HG02642 (cell line): ENCODE data around the gene AHR.
"Not testable (repeated sequence)": the region's sequence is repeated elsewhere in the genome, so short reads cannot be mapped to it uniquely, and the experiment has no call there.

Experiments used
- ATAC-seq: cut with Tn5 transposase; IDR thresholded peaks from one replicate; pipeline ENCODE4 v1.9.1; 2021; ENCODE audit warnings: mild to moderate bottlenecking; ENCODE audit not compliant: unreplicated experiment, poor library complexity

AHR gene

DNA sequence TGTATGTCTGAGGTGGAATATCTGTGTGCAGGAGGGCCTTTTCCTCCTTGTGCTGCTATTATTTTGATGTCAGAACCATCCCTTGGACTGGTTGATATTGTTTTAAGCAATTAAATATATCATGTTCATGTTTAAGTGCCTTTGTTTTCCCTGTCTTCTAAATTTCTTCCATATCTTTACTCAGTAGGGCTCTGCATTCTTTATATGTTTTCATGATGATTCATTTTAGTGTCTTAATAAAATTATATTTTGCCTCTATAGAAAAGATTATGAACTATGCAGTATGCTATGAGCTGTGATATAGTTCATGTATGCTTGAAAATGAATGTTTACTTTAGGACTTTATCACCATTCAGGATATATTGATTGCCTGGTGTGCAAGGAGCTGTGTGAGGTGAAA, 34.8 kb downstream of the AHR start:
- no peak for ATAC-seq

DNA sequence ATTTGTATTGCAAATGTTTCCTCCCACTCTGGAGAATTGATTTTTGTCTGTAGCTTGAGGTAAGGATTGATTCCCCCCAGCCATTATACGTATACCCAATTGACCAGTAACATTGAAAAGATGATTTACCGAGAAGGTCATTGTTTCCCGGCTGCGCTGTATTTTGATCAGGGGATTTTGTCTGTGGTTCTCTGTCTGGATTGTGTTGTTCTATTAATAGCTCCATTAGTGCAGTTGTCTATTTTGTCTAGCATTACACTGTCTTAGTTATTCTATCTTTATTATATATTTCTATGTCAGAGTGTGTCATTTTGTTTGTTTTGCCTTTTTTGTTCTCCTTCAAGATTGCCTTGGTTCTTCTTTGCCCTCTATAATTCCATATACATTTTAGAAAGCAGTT, 37.7 kb downstream of the AHR start:
- no peak for ATAC-seq

DNA sequence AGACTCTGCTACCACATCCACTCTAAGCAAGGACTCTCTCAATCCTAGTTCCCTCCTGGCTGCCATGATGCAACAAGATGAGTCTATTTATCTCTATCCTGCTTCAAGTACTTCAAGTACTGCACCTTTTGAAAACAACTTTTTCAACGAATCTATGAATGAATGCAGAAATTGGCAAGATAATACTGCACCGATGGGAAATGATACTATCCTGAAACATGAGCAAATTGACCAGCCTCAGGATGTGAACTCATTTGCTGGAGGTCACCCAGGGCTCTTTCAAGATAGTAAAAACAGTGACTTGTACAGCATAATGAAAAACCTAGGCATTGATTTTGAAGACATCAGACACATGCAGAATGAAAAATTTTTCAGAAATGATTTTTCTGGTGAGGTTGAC, 40.7 kb downstream of the AHR start:
- no peak for ATAC-seq

DNA sequence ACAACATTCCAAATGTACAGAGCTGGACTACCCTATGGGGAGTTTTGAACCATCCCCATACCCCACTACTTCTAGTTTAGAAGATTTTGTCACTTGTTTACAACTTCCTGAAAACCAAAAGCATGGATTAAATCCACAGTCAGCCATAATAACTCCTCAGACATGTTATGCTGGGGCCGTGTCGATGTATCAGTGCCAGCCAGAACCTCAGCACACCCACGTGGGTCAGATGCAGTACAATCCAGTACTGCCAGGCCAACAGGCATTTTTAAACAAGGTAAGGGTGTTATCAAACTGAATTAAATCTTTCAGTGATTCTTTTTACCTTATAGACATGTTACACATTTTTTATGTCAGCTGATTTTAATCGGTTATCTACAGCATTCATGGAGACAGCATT, 41.5 kb downstream of the AHR start:
- no peak for ATAC-seq

DNA sequence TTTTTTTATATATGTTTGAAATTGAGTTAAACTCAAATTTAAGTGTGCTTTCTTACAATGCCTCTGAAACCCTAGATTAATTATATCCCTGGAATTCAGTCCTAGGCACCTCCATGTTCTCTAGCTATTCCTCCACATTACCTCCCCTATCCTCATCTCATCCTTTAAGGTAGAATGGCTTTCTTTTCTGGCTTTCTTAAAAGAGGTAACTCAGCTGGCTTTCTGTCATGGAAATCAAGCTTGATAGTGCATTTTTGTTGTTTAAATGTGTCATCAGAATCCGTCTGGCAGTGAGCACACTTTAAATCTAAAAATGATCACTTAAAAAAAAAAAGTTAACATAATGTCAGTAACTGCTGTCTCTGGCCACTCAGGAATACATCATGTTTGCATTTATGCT, 42.2 kb downstream of the AHR start:
- no peak for ATAC-seq

DNA sequence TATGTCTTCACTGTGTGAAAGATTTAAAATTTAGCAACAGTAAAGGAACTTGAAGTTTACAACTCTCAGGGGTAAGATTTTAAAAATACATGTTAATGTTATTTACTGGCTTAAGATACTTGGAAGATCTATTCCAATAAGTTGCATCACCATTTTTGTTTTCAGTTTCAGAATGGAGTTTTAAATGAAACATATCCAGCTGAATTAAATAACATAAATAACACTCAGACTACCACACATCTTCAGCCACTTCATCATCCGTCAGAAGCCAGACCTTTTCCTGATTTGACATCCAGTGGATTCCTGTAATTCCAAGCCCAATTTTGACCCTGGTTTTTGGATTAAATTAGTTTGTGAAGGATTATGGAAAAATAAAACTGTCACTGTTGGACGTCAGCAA, 44.3 kb downstream of the AHR start:
- no peak for ATAC-seq

DNA sequence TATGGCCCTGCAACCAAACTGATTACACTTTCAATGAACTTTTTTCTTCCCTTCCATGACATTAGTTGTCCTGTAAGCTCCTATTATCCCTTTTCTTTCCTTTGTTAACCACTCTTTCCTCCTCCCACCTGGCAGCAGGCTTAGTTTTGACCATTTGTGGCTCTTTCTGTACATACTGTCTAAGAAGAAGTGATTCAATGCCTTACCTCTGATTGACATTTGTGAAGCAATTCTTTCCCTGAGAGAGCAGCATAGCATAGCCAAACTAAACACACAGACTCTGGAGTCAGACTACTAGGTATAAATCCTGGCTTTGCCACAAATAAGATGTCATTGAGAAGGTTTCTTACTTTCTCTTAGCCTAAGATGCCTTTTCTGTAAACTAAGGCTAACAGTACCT, 48.9 kb downstream of the AHR start:
- no peak for ATAC-seq

DNA sequence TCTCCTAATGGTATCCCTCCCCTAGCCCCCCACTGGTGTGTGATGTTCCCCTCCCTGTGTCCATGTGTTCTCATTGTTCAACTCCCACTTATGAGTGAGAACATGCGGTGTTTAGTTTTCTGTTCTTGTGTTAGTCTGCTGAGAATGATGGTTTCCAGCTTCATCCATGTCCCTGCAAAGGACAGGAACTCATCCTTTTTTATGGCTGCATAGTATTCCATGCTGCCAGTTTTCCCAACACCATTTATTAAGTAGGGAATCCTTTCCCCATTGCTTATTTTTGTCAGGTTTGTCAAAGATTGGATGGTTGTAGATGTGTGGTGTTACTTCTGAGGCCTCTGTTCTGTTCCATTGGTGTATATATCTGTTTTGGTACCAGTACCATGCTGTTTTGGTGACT, 50.5 kb downstream of the AHR start:
- ATAC-seq = not testable (repeated sequence)

DNA sequence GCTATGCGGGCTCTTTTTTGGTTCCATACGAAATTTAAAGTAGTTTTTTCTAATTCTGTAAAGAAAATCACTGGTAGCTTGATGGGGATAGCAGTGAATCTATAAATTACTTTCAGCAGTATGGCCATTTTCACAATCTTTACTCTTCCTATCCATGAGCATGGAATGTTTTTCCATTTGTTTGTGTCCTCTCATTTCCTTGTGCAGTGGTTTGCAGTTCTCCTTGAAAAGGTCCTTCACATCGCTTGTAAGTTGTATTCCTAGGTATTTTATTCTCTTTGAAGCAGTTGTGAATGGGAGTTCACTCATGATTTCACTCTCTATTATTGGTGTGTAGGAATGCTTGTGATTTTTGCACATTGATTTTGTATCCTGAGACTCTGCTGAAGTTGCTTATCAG, 51.9 kb downstream of the AHR start:
- not testable (repeated sequence) for ATAC-seq

DNA sequence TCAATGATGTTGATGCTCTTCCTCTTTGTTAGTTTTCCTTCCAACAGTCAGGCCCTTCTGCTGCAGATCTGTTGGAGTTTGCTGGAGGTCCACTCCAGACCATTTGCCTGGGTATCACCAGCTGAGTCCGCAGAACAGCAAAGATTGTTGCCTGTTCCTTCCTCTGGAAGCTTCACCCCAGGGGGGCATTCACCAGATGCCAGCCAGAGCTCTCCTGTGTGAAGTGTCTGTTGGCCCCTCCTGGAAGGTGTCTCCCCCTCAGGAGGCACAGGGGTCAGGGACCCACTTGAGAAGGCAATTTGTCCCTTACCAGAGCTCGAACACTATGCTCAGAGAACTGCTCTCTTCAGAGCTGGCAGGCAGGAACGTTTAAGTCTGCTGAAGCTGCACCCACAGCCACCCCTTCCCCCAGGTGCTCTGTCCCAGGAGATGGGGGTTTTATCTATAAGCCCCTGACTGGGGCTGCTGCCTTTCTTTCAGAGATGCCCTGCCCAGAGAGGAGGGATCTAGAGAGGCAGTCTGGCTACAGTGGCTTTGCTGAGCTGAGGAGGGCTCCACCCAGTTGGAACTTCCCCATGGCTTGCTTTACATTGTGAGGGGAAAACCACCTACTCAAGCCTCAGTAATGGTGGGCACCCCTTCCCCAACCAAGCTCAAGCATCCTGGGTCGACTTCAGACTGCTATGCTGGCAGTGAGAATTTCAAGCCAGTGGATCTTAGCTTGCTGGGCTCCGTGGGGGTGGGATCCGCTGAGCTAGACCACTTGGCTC, 55.4 kb downstream of the AHR start:
- not testable (repeated sequence) for ATAC-seq

DNA sequence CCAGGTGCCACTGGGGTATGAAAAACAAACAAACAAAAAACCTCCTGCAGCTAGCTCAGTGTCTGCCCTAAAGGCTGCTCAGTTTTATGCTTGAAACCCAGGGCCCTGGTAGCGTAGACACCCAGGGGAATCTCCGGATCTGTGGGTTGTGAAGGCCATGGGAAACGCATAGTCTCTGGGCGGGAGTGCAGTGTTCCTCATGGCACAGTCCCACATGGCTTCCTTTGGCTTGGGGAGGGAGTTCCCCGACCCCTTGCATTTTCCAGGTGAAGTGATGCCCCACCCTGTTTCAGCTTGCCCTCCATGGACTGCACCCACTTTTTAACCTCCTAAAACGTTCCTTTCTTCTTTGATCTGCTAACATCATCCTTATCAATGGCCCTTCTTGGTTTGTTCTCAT, 56.0 kb downstream of the AHR start:
- ATAC-seq = no peak

DNA sequence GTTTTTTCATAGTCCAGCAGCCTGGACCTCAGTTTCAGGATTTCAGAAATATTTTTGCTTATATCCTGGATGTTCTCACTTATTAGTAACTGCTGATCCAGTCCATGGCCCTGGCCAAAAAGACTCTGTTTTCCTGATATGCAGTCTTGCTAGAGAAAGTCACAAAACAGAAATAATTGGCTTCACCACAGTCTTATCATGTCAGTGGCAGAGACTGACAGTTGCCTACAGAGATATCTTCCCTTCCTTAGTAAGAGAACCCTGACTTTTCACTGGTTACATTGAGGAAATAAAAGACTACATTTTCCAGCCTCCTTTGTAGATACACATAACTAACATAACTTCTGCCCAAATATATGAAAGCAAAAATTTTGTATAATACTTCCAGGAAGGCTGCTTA, 56.6 kb downstream of the AHR start:
- no peak for ATAC-seq

DNA sequence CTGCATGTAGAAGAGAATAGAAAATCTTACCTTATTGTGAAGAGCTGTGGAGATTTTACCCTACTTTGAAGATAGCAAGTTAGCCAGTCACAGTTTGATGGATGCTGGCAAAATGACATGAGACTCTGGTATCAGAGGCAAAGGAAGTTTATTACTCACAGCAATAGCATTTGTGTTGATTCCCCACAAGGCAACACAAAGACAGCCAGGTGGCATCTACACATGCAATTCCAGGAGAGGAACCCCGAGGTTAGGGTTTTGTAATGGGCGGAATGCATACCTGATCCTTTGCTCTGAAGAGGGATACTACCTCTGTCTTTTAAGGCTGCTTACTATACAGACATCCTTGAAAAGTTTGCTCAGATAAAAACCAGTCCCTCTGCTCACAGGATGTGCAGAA, 59.5 kb downstream of the AHR start:
- no peak for ATAC-seq

DNA sequence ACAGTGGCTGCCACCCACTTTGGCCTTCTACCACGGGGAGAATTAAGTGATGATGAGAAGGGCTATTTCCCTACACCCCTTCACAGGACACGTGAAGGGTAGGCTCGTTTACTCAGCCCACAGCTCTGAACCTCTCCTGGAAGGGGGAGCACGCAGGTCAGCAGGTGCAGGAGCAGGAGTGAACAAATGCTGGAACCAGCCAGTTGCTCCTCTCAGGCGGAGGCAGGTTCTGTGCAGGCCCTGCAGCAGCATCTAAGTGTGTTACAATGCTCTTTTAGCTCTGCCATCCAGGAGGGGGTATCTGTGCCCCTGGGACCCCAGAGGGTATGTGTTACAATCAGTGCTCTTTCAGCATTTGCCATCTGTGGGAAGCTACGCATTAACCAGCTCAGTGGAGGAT, 61.2 kb downstream of the AHR start:
- ATAC-seq = no peak

DNA sequence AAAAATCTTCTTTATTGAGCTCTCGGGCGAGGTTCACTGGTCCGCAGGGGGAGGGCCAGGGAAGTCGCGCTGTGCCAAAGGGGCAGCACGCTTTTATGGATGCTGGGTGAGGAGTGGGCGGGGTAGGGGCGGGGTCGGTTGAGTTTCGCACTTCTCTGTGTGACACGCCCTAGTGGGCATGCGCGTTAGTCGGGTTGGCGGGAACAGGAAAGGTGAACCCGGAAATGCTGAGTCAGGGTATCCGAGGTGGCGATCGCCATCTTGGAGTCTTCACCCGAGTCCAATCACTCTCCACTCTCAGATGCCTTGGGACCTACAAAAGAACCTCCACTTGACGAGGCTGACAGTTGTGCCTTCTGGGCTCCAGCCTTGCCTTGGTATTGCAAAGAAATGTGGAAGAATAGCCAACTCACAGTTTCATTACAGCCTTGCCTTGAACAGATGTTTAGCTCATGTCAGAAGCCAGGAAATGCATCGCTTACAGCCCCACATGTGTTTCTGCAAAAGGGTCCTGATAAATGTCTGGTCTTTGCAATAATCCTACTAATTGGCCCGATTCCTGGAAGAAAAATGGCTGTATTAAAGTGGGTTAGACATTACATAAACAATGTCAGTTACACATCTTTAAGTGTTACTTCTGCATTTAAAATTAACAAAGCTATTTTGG, 64.1 kb downstream of the AHR start:
- ATAC-seq = no peak

DNA sequence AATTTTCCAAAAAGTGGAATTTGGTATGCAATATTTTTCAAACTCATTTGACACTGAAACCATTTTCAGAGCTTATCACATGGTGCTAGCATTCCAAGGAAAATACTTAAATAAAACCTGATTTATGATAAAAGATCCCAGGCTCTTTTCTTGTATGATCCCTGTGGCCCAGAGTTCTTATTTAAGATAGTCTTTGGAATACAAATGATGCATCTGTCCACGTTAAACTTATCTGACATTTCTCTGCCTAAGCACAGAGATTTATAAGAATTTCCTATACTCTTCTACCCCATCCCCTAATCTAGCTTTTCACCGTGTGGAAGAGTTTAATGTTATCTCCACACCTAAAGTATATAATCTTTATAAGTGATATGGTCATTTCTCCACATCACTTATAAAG, 66.2 kb downstream of the AHR start:
- ATAC-seq = no peak

DNA sequence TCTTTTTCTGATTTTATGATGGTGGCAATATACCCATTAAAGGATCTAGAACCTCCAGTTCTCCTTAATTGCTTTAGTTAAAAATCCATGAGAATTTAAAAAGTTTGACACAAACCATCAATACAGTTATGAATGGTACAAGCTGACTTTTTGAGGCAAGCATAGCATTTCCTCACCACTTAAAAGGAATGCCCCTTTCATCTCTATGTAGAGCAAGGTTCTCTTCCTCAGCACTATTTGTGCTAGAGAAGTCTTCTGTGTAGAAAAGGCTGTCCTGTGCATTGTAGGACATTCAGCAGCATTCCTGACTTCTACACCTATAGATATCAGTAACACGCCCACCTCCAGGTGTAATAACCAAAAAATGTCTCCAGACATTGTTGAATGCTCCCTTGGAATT, 67.3 kb downstream of the AHR start:
- no peak for ATAC-seq

DNA sequence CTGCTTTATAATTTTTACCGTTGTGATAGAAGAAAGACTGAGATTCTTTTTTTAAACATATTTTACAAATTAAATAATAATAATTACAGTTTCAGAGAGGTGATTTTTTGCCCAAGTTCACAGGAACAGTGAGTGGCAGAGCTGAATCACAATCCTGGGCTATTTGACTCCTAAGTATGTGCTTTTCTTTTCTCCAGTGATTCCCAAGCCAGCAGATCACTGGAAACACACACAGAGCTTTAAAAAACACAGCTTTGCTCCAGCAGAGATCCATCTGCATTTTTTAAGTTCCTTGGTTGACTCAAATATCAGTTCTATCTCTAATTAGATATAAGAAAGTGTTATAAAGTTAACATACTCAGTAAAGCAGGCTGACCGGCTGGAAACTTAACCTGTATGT, 69.0 kb downstream of the AHR start:
- no peak for ATAC-seq

DNA sequence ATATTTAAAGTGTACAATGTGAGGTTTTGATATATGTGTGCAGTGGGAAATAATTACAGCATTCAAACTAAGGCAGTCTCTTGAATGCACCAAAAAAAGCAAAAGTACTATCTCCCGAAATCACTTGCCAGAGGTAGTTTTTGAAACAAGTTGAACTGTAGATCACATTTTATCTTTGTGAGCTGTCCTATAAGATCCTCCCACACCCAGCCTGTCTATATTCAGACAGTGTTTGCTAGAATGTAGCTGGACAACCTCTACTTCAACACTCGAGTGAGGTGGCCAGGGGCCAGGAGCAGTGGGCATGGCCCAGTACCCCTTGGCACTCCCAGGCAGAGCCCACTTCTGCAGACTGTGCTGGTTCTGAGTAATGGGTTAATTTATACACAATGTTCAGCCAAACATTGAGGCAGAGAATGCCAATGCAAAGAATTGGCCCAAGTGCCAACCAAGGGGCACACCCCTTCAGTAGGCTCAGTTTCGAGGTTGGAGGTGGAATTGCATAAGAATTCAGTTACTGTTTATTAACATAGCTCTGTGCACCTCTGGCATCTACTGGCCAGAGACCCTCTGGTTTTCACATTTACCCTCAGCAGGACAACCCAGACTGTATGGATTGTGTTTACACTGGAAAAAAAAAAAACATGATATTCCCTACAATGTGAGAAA, 70.5 kb downstream of the AHR start:
- ATAC-seq = no peak

DNA sequence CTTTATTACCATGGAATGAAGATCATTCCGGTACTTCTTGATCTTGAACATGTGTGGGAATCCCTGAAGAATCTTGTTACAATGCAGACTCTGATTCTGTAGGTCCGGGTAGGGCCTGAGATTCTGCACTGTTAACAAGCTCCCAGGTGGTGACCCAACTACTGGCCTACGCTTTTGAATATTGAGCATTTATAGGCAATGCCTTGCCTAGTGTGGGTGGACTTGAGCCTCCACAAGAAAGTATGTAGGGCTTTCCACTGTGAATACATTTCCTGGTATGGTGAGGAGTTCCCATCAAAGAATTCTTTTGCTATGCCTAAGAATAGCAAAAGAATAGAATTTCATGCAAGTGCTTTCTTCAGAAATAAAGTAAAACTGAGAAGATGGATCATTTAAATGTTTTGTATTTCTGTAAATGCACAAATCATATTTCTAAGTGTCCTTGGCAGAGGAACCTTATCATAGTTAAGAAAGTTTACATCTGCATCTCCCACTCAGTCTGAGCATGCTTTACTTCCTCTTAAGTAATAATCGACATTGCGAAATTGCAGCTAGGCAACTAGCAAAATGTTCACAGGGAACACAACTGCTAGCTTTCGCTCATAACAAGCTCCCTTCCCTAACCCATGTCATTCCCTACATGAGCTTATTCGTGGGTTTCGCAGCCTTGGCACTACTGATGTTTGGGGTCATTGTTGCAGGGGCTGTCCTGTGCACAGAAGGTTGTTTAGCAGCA, 71.4 kb downstream of the AHR start:
- no peak for ATAC-seq
